DMS153 (cell line): ENCODE measurements around the gene SLC37A1.
"Not testable (repeated sequence)": the region's sequence is repeated elsewhere in the genome, so short reads cannot be mapped to it uniquely, and the experiment has no call there.

Experiments used
- DNase-seq: peaks from one replicate; lab custom pipeline; 2025; lab: John Stamatoyannopoulos, UW

SLC37A1 gene

DNA sequence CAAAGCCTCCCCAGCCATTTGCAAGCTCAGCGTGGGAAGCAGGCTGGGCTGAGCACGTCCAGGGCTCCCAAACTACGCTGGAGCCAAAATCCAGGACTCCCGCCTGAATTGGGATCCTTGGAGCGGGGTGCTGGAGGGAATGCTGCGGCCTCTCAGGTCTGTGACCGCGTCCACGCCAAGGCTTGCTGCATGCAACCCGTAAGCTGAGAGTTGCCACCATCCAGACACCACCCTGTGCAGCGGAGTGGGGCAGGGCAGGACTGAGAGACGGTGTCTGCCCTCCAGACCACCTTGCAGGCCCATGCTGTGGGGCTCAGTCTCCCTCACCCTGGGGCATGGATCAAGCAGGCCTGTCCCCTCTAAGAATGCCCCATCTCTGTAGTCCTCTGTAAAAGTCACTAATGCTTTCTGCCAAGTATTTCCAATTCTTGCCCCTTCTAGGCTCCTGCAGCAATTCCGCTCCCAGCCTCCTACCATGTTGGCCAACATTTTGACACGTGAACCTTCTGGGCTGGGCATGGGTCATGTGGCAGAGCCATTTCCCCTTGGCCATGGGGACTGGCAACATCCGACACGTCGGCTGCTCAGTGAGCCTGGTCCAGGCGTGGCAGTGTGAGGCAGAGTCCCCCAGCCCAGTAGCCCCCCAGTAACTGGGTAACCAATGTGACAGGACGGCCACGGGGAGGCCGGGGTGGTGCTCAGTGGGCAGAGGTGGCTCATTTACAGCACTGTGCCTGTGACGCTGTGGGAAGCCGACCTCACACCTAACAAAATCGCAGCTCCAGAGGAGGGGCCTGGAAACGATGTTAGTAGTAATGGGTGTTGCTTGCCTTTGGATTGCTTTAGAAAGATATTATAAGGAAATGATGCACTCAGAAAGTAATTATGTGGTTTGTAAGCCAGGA is 81.9 kb downstream of the SLC37A1 start:
- DNase-seq, result no peak

DNA sequence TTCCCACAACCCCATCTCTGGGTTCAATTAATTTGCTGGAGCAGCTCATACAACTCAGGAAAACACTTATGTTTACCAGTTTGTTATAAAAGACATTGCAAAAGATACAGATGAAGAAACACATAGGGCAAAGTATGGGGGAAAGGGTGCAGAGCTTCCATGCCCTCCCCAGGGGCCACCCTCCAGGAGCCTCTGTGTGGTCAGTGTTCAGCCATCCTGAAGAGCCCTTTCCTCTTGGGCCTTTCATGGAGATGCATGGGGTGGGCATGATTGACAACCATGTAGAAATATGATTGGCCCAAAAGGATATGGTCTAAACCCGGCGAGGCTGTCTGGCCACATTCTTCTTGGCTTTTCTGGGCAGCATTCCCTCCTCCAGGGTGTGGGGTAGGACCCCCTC is 83.0 kb downstream of the SLC37A1 start:
- no peak for DNase-seq

GRCh38 chr21:42597487-42598158 is 84.0 kb downstream of the SLC37A1 start:
- no peak for DNase-seq

- DNase-seq, result no peak
Measured at GRCh38 chr21:42598159-42598735, 84.6 kb downstream of the SLC37A1 start.

- DNase-seq, result no peak
Measured at GRCh38 chr21:42599486-42599885, 85.8 kb downstream of the SLC37A1 start.

DNA sequence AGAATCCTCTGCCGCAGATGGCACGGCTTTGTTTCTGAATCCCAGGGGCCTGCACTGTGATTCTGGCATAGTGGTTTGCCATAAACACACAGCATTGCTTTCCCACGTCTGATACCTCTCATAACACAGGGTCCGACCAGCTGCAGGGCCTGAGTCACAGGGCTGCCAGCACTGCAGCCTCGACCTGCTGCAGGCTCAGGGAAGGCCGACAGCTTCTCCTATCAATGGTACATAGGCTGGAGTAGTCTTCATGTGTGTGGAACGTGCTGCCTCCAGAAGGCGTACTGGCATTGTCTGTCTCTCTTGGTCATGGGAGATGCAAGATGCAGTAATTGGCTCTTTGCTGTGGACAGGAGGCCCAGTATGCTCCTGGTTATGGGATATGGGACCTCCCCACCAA is 86.3 kb downstream of the SLC37A1 start:
- DNase-seq, result no peak

DNA sequence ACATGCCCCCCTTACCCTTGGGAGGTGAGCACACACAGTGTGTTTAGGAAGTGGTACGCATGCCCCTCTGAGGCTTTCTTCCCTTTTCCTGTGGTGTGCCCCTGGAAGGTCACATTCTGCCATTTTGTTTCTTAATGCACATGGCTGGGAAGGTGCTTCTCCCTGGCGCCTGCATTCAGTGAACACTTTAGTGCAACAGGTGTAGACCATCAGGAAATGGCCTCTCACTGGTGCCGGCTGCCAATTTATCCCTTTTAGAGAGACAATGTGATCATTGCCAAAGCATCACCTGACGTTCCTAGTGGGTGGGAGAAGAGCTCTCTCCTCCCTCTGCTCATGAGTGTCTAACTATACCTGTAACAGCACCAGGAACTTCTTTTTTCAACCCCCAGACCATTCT is 88.0 kb downstream of the SLC37A1 start:
- no peak for DNase-seq

- DNase-seq, result no peak
Measured at GRCh38 chr21:42607102-42607501, 93.5 kb downstream of the SLC37A1 start.

DNA sequence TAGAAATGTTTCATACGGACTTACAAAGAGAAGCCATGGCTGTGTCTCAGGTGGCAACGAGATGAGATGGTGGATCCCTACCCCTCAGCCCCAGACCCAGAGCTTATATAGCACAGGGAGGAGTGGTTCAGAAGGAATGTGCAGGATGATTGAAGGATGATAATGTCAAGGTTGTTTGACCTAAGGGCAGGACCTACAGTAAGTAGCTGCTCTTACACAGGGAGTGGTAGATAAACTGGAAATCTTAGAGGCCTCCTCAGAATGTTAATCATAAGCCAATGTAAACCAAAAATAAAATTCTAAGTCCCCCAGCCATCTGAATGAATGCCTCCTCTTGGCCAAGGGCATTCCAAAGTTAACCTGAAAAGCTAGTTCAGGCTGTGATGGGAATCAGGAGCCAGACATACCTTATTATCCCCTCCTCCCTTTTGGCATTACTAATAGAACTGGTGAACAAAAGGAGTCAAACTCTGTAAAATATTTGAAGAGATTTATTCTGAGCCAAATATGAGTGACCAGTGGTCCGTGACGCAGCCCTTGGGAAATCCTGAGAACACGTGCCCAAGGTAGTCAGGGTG is 94.0 kb downstream of the SLC37A1 start:
- no peak for DNase-seq

DNA sequence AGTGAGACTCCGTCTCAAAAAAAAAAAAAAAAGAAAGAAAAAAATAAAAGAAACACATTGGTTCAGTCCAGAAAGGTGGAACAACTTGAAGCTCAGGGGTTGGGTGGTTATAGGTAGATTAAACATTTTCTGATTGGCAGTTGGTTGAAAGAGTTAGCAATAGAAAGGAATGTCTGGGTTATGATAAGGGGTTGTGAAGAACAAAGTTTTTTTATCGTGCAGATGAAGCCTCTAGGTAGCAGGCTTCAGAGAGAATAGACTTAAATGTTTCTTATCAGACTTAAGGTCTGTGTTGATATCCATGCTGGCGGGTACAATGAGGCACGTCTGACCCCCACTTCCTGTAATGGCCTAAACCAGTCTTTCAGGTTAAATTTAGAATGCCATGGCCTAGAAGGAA is 94.8 kb downstream of the SLC37A1 start:
- no peak for DNase-seq

- DNase-seq, result no peak
Measured at GRCh38 chr21:42609811-42610210, 96.2 kb downstream of the SLC37A1 start.

- no peak for DNase-seq
Measured at GRCh38 chr21:42611852-42612251, 98.2 kb downstream of the SLC37A1 start.

DNA sequence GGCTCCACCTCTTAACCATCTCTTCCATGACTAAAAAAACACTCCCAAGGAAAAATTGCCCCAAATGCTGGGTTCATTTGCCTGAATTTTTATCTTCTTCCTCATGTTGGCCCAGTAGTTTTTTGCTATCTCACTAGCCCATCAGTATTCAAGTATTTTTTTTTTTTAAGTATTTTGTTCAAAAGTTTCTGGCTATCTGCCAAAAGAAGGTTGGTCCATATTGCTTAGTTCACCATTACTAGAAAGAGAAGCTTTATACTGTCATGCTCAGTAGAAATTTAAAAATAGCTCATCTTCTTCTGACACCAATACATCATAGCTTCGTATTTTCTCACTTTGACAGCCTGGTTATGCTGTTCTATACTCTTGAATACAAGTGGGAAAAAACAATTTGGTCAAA is 98.7 kb downstream of the SLC37A1 start:
- no peak for DNase-seq

- DNase-seq, result no peak
Measured at GRCh38 chr21:42613756-42614155, 100.1 kb downstream of the SLC37A1 start.

DNA sequence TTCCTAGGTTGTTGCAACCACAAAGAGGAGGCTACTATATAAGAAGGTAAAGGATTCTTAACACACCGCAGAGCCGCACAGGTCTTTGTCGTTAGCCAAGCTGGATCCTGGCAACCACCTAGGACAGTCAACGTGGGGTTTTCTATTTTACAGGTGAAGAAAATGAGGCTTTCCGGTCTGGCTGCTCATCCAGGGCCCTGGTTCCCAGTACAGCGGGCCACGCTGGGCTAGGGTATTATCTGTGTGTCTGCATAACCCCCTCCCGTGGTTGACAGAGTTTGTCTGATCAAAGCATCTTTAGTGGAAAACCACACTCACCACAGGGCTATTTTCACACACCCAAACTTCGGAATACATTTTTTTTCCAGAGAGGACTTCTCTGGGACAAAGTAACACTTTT is 100.7 kb downstream of the SLC37A1 start:
- no peak for DNase-seq

GRCh38 chr21:42614811-42615351 is 101.2 kb downstream of the SLC37A1 start:
- peak; percentile 24 for DNase-seq

- not testable (repeated sequence) for DNase-seq
Measured at GRCh38 chr21:42615377-42615776, 101.7 kb downstream of the SLC37A1 start.

DNA sequence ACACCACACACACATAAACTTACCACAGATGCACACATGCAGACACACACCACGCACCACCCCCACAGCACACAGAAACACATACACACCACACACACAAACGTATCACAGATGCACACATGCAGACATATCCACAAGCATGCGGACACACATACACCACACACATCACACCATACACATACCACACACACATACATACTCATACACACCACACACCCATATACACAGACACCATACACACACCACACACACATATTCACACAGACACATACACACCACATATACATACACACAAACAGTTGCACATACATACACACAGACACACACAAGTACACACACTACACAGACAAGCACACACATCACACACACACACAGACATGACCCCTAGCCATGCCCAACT is 102.3 kb downstream of the SLC37A1 start:
- DNase-seq, result no peak

GRCh38 chr21:42616446-42616845 is 102.8 kb downstream of the SLC37A1 start:
- DNase-seq, result no peak

GRCh38 chr21:42616941-42617340 is 103.3 kb downstream of the SLC37A1 start:
- DNase-seq, result no peak

GRCh38 chr21:42617486-42617885 is 103.8 kb downstream of the SLC37A1 start:
- no peak for DNase-seq

DNA sequence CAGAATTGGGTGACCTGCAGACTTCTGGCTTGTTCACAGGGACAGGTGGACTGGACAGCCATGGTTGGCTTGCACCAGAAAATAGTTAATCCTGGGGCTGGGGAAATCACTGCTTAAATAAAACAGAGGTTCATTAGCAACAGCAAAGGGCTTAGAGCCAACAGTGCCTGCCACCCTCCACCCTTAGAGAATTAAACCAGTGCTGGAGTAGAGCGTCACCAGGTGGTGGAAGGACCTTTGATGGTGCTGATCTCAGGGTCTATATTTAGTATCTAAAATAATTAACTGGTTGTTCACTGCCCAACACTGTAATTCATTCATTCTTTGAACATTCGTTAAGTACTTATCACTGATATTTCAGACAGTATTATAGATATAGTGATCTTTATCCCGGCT is 105.1 kb downstream of the SLC37A1 start:
- DNase-seq, result no peak
